Activated B cell treated with CpG ODN at 0.5 μM for 24 hours (primary cell): Measurements from ENCODE around the gene PCSK5. TPM values are rescaled to one million over a fixed set of nuclear protein-coding genes. Genes with fewer than 3 reads are reported as not detected.

ENCODE experiments used
- ATAC-seq: fragments of 200-7000 bp; cut with Tn5 transposase; one replicate; pipeline ENCODE4 v1.10.0; 2021; ENCODE audit warnings: low read depth, mild to moderate bottlenecking, moderate library complexity
- CTCF ChIA-PET: fragments of 350-600 bp; sonication (Branson Sonifier 250); formaldehyde crosslinking; loops from one replicate; lab custom pipeline; 2021; ENCODE audit warnings: antibody characterized with exemption; lab: Charles Lee
- POLR2A ChIA-PET: fragments of 350-600 bp; sonication (Branson Sonifier 250); formaldehyde crosslinking; loops from one replicate; lab custom pipeline; 2021; ENCODE audit warnings: antibody characterized with exemption; lab: Charles Lee
- DNase-seq: peaks from one replicate; pipeline ENCODE4 v3.0.0; 2022
- H3K27ac Mint-ChIP-seq: one replicate; pipeline ENCODE4 v1.8.0; 2020; ENCODE audit warnings: mixed read lengths
- H3K27me3 Mint-ChIP-seq: one replicate; pipeline ENCODE4 v1.8.0; 2021; ENCODE audit warnings: mixed read lengths
- H3K36me3 Mint-ChIP-seq: one replicate; pipeline ENCODE4 v1.8.0; 2021; ENCODE audit warnings: low read depth, mixed read lengths
- H3K4me1 Mint-ChIP-seq: one replicate; pipeline ENCODE4 v1.8.0; 2021; ENCODE audit warnings: mixed read lengths
- H3K4me3 Mint-ChIP-seq: one replicate; pipeline ENCODE4 v1.8.0; 2020; ENCODE audit warnings: mild to moderate bottlenecking, mixed read lengths
- H3K9me3 Mint-ChIP-seq: one replicate; pipeline ENCODE4 v1.8.0; 2020; ENCODE audit warnings: mixed read lengths
- intact Hi-C: fragments of 100-400 bp; cut with micrococcal nuclease; formaldehyde crosslinking; loops from one replicate; pipeline ENCODE4 v1.15.1; 2024
- total RNA-seq: library from RNA; stranded (reverse); gene quantifications from 2 replicates; pipeline ENCODE4 v1.2.3, GENCODE V29; 2022
- TF ChIP-seq, protein P1 (sequence below): fragments of 200-600 bp; IDR thresholded peaks from one replicate; pipeline ENCODE4 v1.8.0; 2022; ENCODE audit warnings: antibody characterized with exemption, mild to moderate bottlenecking

The PCSK5 gene
- total RNA-seq, 1 donor from 2014 or later: not detected

- DNase-seq: no peak
- ATAC-seq: no peak
- H3K4me3 Mint-ChIP-seq: no peak overlapping the region
- no peaks in the 10 kb centered on the region for H3K9me3 Mint-ChIP-seq
- CTCF ChIA-PET: no interaction called here
- POLR2A ChIA-PET: no interaction called here
- H3K4me1 Mint-ChIP-seq: no peaks in the 10 kb centered on the region
- no peaks in the 10 kb centered on the region for H3K36me3 Mint-ChIP-seq
- intact Hi-C loops: no loop called here
- H3K27ac Mint-ChIP-seq: no peak overlapping the region
- H3K27me3 Mint-ChIP-seq: no peaks in the 10 kb centered on the region
- TF ChIP-seq, protein P1, sequence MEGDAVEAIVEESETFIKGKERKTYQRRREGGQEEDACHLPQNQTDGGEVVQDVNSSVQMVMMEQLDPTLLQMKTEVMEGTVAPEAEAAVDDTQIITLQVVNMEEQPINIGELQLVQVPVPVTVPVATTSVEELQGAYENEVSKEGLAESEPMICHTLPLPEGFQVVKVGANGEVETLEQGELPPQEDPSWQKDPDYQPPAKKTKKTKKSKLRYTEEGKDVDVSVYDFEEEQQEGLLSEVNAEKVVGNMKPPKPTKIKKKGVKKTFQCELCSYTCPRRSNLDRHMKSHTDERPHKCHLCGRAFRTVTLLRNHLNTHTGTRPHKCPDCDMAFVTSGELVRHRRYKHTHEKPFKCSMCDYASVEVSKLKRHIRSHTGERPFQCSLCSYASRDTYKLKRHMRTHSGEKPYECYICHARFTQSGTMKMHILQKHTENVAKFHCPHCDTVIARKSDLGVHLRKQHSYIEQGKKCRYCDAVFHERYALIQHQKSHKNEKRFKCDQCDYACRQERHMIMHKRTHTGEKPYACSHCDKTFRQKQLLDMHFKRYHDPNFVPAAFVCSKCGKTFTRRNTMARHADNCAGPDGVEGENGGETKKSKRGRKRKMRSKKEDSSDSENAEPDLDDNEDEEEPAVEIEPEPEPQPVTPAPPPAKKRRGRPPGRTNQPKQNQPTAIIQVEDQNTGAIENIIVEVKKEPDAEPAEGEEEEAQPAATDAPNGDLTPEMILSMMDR: no peak
These were observed 312.9 kb downstream of the PCSK5 start for GRCh38 chr9:76203373-76203772.

GRCh38 chr9:76206821-76207220 is 316.3 kb downstream of the PCSK5 start:
- intact Hi-C loops: no loop called here
- no peaks in the 10 kb centered on the region for H3K9me3 Mint-ChIP-seq
- no peak overlapping the region for H3K27ac Mint-ChIP-seq
- TF ChIP-seq, protein P1: no peak
- no peaks in the 10 kb centered on the region for H3K4me1 Mint-ChIP-seq
- ATAC-seq: no peak
- no peaks in the 10 kb centered on the region for H3K27me3 Mint-ChIP-seq
- ChIA-PET CTCF (no interaction called here), POLR2A (no interaction called here)
- DNase-seq: no peak
- no peak overlapping the region for H3K4me3 Mint-ChIP-seq
- H3K36me3 Mint-ChIP-seq: no peaks in the 10 kb centered on the region

GRCh38 chr9:76213751-76214150 is 323.3 kb downstream of the PCSK5 start:
- Mint-ChIP-seq H3K4me1 (no peaks in the 10 kb centered on the region), H3K4me3 (no peak overlapping the region), H3K27me3 (no peaks in the 10 kb centered on the region), H3K9me3 (no peaks in the 10 kb centered on the region), H3K27ac (no peak overlapping the region), H3K36me3 (no peaks in the 10 kb centered on the region)
- ChIA-PET CTCF (no interaction called here), POLR2A (no interaction called here)
- intact Hi-C loops: no loop called here
- DNase-seq (no peak), ATAC-seq (no peak)
- TF ChIP-seq, protein P1: no peak

- H3K9me3 Mint-ChIP-seq: no peaks in the 10 kb centered on the region
- ATAC-seq: no peak
- POLR2A ChIA-PET: no interaction called here
- H3K36me3 Mint-ChIP-seq: no peaks in the 10 kb centered on the region
- TF ChIP-seq, protein P1: no peak
- H3K27ac Mint-ChIP-seq: no peak overlapping the region
- intact Hi-C loops: no loop called here
- no peaks in the 10 kb centered on the region for H3K27me3 Mint-ChIP-seq
- H3K4me3 Mint-ChIP-seq: no peak overlapping the region
- CTCF ChIA-PET: no interaction called here
- no peak for DNase-seq
- no peaks in the 10 kb centered on the region for H3K4me1 Mint-ChIP-seq
These were observed 324.6 kb downstream of the PCSK5 start for GRCh38 chr9:76215066-76215465.

- ATAC-seq (no peak), DNase-seq (no peak)
- H3K4me3 Mint-ChIP-seq: no peak overlapping the region
- ChIA-PET CTCF (no interaction called here), POLR2A (no interaction called here)
- no peaks in the 10 kb centered on the region for H3K9me3 Mint-ChIP-seq
- H3K4me1 Mint-ChIP-seq: no peaks in the 10 kb centered on the region
- intact Hi-C loops: no loop called here
- H3K36me3 Mint-ChIP-seq: no peaks in the 10 kb centered on the region
- no peak overlapping the region for H3K27ac Mint-ChIP-seq
- no peaks in the 10 kb centered on the region for H3K27me3 Mint-ChIP-seq
- TF ChIP-seq, protein P1: no peak
These were observed 325.7 kb downstream of the PCSK5 start for GRCh38 chr9:76216161-76216649.
